HG03175 (cell line): ENCODE data around the gene CASS4.

ENCODE experiments used
- ATAC-seq: cut with Tn5 transposase; IDR thresholded peaks from one replicate; pipeline ENCODE4 v1.9.1; 2021; ENCODE audit warnings: mild to moderate bottlenecking, moderate library complexity; ENCODE audit not compliant: unreplicated experiment

CASS4 gene

GRCh38 chr20:56442389-56443365, 30.6 kb downstream of the CASS4 start:
- ATAC-seq: no peak

DNA sequence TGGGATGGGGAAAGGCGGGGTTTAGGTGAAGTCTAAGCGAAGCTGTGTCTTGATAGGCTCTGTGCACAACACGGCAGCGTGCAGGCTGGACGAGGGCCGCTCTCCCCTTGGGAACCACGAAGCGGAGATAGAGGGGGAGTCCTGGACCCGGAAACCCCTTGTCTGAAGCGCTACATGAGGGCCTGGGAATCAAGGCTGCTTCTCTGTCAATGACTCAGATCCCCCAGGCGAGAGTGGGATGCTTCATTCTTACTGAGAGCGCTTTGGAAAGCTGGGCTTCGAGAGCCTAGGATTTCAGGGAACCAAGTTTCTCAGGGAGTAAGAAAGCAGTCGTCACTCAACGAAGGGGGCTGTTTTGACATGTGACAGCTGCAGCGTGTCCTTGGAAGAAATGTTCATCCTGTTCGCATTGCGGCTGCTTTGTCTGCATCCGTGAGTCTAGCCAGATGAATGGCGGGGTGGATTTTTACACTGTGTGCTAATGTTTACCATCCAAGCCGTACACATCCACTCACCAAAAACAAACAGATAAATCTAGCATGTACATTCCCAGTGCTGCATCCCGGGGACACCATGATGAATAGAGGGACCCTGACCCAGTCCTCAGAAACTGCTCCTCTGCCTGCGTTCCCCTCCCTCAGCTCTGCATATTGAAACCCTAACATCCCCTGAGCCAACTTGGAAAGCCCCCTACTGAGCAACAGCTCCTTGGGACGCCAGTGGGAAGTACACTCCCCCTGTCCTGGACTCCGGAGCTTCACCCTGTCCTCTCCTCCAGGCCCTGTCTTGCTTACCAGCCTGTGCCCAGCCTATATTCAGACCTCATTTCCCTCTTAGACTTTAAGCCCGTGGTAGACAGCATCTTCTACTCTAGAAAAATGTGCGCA, 31.8 kb downstream of the CASS4 start:
- no peak for ATAC-seq

- ATAC-seq: no peak
Observed at GRCh38 chr20:56445130-56445529, 33.1 kb downstream of the CASS4 start.

DNA sequence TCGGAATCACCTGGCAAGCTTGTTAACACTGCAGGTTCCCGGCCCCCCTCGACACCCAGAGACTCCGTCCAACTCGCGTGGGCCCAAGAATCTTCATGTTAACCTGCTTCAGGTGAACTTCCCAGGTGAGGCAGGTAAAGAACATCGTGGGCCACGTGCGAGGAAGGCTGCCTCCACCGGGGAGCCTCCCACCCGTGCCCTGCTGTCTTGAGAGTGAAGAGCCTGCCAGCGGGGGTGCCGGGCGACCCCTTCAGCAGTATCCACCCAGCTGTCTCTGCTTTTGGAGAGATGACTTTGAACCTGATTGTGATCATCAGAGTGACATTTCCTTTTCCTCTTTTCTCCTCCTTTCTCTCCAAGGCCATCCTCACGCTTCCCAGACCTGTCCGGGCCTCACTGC, 33.5 kb downstream of the CASS4 start:
- no peak for ATAC-seq

- no peak for ATAC-seq
Observed at GRCh38 chr20:56447227-56447626, 35.2 kb downstream of the CASS4 start.

GRCh38 chr20:56449459-56449858, 37.4 kb downstream of the CASS4 start:
- ATAC-seq: no peak

DNA sequence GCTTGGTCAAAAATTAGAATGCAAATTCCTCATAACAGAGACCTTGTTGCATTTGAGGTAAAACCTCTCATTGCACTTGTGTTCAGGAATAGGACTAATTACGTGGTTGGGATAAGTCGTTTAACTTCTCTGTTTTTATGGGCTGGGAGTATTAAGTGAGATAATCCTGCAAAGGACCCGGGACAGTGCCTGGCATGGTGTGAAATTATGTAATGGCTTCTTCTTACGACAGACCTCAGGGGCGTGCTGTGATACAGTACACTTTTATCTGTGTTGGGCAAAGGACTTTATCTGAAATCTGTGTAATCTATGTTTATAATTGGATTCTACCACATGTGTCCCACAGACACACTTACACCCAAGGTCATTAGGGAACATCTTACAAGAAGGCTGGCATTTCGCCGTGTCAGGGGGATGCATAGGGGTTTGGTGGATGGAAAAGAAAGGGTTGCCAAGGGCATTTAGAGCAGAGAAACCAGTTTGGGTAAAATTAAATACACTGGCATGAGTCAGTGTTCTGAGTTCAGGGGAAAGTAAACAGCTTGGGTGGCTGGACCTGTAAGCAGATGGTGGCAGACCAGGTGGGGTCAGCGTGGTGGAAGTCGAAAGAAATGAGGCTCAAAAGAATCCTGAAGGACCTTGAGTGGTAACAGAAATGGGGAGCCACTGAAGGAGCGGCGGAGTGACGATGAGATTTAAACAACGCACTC, 39.2 kb downstream of the CASS4 start:
- no peak for ATAC-seq

DNA sequence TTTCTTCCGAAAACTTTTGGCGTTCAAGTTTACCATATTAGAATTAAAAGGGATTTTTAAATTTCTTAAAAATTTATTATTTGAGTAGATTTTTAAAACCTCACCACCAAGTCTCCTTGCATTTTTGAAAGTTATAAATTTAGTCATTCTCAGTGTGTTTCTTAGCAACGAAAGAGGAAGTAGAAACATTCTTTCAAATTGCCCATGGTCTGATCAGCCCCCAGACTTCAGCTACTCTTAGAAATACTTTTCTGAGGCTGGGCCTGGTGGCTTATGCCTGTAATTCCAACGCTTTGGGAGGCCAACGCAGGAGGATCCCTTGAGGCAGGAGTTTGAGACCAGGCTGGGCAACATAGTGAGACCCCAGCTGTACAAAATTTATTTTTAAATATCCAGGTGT, 41.3 kb downstream of the CASS4 start:
- peak; percentile 76 for ATAC-seq

DNA sequence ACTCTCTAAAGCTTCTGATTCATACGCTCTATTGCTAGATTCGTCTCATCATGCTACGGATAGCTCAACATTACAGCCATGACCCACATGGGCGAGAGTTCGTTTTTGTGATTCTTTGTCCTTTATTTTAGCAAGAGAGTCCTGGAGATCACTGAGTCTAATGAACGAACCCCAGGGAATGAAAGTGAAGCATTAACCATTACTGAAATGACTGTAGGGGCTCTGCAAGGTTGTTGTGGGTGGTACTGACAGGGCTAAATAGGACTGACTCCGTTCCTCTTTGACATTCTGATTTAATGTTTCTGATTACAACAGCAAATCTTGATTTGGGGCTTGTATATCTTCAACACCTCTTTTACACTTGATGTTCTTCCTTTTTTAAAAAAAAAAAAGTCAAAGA, 42.7 kb downstream of the CASS4 start:
- peak; percentile 88 for ATAC-seq

DNA sequence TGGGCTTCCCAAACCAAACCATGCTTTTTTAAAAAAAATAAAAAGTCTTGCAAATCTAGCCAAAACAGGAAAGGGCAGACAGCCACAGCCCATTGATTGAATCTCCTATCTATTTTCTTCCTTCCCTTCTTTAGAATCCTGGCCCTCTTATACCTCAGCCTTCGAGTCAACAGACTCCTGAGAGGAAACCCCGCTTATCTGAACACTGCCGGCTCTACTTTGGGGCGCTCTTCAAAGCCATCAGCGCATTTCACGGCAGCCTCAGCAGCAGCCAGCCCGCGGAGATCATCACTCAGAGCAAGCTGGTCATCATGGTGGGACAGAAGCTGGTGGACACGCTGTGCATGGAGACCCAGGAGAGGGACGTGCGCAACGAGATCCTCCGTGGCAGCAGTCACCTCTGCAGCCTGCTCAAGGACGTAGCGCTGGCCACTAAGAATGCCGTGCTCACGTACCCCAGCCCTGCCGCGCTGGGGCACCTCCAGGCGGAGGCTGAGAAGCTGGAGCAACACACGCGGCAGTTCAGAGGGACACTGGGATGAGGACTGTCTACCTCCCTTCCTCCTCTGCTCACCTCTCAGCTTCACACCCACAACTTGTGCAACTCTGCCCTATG, 46.3 kb downstream of the CASS4 start:
- no peak for ATAC-seq

DNA sequence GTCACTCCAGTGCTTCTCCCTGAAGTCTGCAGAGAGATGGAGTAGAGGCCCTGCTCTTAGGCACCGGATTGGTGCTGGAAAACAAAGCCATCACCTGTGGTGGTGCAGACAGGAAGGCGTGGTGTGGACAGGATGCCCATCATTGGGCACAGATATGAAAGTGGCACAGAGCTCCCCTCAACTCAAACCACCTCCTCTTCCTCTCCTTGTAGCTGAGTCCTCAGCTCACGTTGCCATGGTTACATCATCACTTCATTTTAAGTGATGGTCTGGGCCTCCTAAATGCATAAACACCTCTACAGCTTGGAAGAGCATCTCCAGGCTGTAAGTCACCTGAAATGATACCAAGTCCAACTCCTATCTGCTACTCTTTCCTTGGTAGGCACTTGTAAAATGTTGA, 48.4 kb downstream of the CASS4 start:
- no peak for ATAC-seq

GRCh38 chr20:56461576-56461975, 49.5 kb downstream of the CASS4 start:
- no peak for ATAC-seq

DNA sequence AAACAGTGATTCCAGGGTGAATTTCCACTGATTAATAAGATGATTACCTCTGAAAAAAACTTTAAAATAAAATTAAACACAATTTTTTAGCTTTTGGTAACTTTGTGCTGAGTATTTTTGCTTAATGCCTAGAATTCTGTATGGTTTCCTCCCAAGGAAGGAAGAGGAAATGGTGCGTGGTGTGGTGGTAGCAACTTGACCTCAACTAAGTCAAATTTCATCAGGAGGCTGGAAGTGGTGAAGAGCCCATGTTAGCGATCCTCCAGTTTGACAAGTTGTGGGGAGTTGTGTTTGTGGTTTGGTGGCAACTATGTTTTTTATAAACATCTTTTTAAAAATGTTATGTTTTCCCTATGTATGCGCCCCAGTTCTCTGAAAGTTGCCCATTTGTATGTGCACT, 51.4 kb downstream of the CASS4 start:
- ATAC-seq: no peak

DNA sequence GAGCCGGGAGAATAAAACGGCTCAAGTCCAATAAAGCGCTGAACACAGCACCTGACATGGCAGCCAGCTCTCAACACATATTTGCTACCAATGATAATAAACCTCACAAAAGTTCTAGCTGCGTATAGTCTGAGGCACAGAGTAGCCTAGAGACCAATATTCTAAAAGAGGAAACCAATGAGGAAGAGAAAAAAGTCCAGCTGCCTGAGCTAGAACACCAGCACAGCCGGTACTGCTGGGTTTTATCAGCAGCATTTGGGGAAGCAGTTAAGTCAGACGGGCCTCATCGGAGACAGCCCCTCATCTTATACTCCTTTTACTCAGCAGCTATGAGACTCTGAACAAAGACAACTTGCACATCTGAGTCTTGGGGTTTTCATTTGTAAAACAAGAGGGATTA, 53.9 kb downstream of the CASS4 start:
- no peak for ATAC-seq

DNA sequence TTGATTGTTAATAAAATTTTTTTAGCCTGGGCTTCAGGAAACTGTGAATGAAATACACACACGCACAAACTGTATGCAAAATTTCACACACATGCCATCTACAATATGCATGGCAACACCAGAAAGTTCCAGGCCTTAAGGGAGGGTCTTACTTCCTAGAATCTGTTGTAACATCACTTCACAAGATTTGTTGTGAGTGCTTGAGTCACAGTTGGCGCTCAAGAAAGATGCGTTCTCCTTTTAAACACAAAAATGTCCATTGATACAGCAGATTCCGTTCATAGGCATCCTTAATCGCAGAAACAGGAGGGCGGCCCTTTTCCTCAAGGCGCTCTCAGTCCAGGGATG, 55.9 kb downstream of the CASS4 start:
- no peak for ATAC-seq

DNA sequence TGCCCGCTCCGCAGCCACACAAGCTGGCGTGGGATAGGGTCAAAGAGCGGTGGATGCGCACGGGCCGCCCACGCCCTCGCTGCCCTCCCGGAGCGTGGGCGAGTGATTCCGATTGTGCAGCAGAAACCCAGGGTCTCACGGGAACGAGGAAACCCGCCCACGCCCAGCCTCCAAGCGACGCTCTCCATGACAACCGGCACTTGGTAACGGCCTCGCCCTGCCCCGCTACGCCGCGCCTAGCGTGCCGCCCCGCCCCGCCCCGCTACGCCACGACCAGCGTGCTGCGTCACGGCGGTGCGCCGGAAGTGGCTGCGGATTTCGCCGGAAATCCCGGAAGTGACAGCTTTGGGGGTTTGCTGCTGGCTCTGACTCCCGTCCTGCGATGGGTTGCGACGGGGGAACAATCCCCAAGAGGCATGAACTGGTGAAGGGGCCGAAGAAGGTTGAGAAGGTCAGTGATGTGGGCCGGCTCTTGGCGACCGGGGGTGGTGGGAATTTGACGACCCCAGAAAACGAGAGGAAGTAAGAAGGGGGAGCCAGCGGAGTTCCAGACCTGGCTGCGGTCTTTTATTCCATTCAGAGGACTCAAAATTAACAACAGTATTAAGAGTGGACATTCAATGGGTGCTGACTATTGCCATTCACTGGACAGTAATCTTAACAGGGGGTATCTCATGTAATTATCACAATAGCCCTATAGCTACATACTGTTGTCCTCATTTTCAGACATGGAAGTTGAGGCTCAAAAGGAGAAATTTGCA, 56.4 kb downstream of the CASS4 start, which contains the start of gene RTF2:
Gene RTF2, plus strand, starts transcription at position 312 of the 761 bp plus-strand sequence. Its CDS starts 71 bp downstream, at position 383.
- ATAC-seq: peak; percentile 97

GRCh38 chr20:56469077-56469449, 57.0 kb downstream of the CASS4 start:
- no peak for ATAC-seq

GRCh38 chr20:56483970-56484369, 71.9 kb downstream of the CASS4 start:
- ATAC-seq: no peak

GRCh38 chr20:56487216-56487615, 75.2 kb downstream of the CASS4 start:
- no peak for ATAC-seq

DNA sequence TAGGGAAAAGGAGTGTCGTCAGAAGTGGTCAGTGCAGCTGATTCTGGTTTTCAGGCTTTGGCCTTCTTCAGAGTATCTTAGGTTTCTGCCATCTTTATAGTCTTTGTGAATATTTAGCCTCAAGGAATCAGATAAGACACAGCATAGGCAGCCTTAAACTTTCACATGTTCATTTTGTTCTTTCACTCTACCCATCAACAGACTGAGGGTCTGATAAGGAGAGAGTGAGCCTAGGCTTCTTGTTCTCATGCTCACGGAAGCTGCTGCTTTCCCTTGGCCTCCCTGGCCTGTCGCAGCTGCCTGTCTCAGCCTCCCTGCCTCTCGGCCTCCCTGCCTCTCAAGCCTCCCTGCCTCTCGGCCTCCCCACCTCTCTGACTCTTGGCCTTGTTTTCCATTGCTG, 76.5 kb downstream of the CASS4 start:
- ATAC-seq: no peak
